HUDEP-2 (cell line): Measurements from ENCODE around the gene MS4A13.
"Not testable (repeated sequence)": the region's sequence is repeated elsewhere in the genome, so short reads cannot be mapped to it uniquely, and the experiment has no call there.

Source experiments
- DNase-seq, 76 experiments: peaks; one replicate each; lab custom pipeline; 2025; ENCODE audit not compliant: unreplicated experiment in 76 of 76; lab: John Stamatoyannopoulos, UW

The MS4A13 gene, protein sequence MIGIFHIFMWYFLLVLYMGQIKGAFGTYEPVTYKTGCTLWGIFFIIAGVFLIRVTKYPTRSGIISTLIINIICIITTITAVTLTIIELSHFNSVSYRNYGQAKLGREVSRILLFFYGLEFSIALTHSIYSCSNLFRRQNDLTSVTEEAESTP

DNA sequence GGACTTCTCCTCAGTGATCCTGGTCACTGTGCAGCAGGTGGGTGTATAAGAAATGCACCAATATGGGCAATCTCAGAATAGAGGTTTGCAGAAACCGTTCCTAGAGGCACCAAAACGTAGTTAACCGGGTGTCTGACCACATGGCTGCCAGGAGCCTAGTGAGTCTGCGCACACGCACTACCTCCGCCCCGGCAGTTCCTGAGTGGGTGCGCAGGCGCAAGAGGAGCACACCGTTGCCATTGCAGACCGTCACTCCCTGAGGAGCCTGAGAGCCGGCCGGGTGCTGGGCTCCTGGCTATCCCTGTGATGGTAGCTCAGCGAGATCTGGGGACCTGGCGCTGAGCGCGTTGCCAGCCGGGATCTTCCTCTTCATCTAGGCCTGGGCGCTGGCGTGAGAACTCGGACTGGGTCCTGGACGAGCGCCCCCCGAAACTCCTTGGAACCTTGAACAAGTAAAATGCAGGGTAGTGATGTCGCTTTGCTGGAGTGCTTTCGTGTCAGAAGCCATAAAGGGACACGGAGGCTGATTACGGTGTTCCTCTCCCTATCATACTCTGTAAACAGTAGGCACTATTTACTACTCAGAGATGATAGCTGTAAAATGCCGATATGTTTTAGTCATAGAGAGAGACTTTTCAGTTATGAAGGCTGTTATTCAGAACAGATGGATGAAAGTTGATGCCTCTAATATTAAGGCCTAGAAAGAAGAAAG, at the start of gene MS4A13:
Gene MS4A13 (plus strand): TSS at position 249 of the 712 bp plus-strand sequence. CDS start 2,692 bp downstream, outside the sequence.
- no peak for DNase-seq

DNA sequence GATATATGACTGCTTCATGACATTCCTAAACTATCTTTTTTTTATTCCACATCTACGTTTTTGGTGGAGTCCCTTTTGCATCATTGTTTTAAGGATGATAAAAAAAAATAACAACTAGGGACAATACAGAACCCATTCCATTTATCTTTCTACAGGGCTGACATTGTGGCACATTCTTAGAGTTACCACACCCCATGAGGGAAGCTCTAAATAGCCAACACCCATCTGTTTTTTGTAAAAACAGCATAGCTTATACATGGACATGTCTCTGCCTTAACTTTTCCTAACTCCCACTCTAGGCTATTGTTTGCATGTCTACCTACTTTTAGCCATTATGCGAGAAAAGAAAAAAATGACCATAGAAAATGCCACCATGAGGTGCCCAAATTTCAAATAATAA, 46.4 kb upstream of the MS4A13 start:
- no peak for DNase-seq

DNA sequence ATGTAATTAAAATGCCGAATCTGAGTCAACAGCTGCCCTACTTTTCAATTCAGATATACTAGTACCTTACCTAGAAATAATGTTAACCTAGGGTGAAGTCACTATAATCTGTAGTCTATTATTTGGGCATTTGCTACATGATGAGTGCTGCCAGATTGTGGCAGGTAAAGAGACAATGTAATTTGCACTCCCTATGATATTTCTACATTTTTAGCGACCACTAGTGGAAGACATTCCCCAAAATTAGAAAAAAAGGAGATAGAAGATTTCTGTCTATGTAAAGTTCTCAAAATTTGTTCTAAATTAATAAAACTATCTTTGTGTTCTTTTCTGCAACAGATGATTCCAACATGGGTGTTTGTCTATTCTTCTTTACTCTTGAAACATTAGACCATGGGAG, 45.5 kb upstream of the MS4A13 start:
- no peak for DNase-seq

DNA sequence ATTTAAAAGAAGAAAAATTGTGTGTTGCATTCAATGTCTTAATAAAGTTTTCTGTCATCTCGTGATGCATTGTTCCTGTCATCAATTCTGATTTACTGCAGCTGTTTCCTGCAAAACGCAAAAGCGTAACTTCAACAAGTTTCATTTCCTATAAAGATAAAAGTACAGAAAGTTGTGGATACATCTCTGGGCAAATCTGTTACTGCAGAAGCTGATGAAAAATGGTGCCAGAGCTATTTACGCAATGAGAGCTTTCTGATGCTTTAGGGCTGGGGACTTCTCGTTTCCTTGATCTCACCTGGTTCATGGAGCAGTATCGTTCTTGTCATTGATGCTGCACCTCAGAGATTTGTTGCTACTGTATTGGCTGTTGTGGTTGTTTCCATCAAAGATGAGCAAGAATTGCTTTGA, 38.2 kb upstream of the MS4A13 start:
- DNase-seq = no peak

DNA sequence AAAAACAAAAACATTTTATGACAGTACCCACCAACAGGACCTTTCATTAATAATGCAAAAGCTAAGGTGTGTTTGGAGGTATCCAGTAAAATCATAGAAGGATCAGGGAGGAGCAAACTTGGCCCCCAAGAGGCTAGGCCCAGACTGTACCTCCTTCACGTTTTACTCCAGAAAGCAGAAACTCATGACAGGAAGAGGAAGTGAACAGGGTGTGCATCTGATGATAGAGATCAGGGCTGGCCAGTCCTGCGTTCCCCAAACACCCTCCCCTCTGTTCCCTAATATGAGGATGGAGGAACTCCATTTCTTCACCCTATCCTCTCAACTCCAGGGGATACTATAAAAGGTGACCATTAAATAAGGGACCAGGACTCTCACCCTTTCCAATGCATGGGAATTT, 32.8 kb upstream of the MS4A13 start:
- DNase-seq = peak in 5 of 76 experiments; percentile 0 to 18 (median 7)

DNA sequence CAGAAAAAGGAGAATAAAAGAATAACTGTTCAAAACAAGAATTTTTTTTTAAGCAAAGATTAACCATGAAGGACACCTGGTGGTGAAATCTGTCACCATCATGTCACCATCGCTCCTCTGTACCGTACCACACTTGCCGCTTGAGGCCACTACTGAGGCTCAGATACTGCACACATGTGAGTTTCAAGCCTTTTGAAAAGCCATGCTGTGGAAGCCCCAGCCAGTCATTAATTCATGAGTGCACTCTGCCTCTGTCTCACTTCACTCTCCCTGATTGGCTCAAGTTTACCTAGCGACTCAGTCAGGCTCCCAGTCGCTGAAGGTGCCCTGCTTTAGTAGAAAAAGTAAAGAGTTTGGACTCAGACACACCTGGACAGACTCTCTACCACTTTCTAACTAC, 29.2 kb upstream of the MS4A13 start:
- DNase-seq = peak in 1 of 76 experiments; percentile 21

DNA sequence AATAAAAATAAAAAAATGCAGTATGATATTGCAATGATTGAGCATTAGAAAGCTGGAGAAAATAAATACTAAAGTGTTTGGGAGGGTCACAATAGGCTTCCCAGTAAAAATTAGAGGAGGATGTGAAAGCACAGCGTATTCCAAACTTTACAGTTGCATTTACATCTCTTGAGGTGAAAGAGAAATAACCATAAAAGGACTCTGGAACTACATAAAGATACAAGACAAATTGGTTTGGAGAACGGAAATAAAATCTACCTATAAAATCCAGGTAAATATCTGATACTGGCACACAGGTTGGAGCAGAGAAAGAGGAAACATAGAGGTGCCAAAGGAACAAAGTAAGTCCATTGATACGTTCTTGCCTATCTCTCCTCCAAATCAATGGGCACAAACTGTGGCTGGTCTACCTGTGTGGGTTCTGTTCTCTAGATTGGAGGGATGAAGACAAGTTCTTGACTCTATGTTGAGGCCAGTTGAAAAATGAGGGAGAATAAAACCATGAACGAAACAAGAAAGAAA, 22.6 kb upstream of the MS4A13 start, which contains the start of gene MS4A12:
Gene MS4A12 (plus strand): TSS at position 291 of the 522 bp plus-strand sequence. CDS start 4,541 bp downstream, outside the sequence.
- DNase-seq = no peak

DNA sequence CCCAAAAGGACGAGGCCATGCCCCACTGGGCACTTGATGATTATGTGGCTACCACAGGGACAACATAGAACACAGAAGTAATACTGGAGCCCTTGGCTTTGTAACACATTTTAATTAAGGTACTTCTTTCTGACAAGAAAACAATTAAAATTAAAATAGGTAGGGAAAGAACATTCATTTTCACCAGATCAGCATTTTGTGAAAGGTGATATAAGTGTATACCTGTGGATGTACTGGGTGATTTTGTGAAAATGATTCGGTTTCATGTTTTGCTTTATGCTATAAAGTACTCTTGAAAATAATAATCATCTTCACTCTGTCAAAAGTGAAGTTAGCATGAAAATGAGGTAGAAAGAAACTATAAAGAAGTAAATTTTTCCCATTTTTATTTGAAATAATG, 21.7 kb upstream of the MS4A13 start:
- DNase-seq = no peak

DNA sequence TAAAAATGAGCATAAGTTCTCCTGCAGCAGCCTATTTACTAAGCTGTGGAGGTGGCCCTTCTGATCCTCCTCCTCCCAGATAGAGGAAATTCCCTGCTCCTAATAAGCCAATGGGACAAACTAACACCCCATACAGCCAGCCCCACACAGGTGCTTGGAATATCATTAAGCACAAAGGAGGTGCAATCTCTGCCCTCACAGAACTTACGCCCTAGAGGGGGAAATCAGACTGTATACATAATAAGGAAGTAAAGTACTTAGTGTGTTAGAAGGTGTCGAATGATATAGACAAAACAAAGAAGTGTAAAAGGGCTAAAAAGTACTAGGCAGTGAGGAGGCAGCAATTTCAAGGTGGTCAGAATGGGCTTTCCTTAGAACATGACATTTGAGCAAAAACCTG, 16.8 kb upstream of the MS4A13 start:
- no peak for DNase-seq

DNA sequence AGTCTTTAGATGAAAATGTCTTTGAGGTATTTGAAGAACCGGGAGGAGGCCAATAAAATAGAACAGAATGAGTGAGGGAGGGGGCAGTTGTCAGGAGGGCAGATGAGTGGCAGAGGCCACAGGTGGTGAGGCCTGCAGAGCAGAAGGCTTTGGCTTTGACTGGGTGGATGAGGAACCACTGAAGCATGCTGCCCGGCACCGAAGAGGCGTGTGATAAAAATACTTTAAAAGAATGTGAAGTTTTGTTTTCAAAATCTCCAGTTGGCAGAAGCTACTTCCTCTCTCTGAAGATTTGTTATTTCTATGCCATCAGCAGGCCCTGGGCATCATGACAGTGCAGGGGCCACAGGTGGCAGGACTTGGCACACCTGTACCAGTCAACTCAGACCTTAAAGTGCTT, 16.3 kb upstream of the MS4A13 start:
- DNase-seq = no peak

DNA sequence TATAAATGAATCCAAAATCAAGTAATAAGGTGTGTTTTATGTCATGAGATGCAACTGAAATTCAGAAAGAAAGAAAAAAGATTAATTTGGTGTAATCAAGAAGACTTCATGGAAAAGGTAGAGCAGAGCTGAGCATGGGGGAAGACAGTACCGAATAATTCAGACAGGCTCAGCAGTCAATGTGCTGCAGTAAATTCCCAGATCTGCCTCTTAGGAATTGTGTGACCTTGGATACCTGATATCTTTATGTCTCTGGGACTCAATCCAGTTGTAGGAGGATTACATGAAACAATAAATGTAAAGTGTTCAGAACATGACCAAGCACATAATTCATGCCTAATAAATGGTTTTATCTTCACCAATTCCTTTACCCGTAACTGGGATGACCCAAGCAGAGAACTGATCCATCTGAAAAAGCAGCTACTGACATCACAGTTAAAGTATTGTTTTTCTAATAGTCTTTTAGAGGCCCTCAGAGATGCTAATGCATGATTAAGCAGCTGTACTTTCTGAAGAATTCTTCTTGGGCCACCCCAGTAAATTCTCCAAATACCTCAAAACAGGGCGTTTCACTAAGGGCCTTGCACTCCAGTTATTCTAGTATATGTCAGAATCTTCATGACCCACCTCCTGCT, 14.8 kb upstream of the MS4A13 start:
- DNase-seq = no peak

DNA sequence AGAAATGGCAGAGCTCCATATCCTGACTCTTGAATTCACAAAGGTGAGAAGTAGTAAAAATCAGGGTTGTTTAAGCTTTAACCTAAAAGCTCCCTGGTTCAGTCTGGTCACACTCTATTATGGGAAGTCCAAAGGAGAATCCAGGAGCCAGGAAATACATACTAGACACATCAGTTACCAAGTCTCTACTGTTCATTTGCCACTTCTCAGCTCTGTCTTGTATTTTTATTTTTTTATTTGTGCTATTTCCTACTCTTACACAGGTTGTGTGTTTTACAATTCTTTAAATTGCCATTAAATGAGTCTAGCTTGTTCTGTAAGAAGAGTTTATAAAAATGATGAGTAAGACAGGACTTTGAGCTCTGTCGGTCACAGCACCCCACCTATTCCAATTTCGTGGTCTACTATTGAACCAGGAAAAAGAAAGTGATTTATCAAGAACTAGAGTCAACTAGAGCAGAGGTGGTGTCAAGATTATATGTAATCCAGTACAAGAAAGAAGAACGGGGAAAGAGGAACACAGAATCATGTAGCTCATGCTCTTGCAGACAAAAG, 12.9 kb upstream of the MS4A13 start:
- DNase-seq = no peak

DNA sequence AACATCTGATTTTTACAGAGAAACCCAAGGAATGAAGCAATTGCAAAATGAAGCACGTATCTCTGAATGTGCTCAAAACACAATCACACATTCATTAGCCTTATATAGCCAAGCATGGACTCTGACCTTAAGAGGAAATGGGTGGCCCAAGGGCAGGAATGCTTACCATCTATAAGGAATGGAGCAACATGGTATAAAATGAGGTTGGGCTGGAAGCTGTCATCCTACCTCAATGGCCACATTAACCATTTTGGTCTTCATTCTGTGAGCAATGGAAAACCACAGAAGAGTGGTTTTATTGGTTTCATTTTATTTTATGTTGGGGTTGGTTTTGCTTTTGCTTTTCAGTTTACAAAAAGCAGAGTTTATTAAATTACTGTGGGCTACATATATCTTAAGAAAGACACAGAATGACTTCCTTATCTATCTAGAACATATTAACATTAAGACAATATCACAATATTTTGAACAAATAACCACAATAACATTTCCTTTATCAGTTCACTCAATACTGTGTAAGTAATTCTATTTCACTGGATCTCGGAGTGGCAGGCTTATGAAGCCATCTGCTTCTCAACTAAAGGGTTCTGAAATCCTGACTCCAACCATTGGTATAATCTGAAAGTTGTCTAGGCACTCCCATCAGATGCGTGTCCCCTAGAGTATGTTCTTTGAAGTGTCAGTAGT, 10.8 kb upstream of the MS4A13 start:
- DNase-seq = no peak

DNA sequence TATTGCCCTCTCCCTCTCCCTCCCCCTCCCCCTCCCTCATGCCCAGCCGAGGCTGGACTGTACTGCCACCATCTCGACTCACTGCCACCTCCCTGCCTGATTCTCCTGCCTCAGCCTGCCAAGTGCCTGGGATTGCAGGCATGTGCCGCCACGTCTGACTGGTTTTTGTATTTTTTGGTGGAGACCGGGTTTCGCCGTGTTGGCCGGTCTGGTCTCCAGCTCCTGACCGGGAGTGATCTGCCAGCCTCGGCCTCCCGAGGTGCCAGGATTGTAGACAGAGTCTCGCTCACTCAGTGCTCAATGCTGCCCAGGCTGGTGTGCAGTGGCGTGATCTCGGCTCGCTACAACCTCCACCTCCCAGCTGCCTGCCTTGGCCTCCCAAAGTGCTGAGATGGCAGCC, 5.6 kb upstream of the MS4A13 start:
- not testable (repeated sequence) for DNase-seq

DNA sequence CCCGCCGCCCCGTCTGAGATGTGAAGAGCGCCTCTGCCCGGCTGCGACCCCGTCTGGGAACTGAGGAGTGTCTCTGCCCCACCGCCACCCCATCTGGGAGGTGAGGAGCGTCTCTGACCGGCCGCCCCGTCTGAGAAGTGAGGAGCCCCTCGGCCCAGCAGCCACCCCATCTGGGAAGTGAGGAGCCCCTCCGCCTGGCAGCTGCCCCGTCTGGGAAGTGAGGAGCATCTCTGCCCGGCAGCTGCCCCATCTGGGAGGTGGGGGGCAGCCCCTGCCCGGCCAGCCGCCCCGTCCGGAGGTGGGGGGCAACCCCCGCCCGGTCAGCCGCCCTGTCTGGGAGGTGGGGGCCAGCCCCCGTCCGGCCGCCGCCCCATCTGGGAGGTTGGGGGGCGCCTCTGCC, 5.0 kb upstream of the MS4A13 start:
- not testable (repeated sequence) for DNase-seq

DNA sequence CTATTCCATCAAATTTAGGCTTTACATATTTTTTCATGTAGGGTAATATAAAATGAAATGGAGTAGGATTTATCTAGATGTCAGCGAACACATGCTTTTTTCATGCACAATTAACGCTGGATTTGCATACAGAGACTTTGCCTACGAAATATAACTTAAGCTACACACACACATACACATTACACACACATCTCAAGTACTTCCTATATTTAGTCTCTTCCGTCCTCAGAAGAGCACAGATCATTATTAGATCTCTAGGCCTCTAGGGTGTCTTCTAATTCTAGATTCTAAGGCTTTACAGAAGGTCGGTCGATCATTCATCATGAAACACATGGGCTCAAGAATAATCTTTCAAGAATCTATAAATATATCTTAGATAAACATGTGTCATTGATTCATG, 3.8 kb upstream of the MS4A13 start:
- no peak for DNase-seq

DNA sequence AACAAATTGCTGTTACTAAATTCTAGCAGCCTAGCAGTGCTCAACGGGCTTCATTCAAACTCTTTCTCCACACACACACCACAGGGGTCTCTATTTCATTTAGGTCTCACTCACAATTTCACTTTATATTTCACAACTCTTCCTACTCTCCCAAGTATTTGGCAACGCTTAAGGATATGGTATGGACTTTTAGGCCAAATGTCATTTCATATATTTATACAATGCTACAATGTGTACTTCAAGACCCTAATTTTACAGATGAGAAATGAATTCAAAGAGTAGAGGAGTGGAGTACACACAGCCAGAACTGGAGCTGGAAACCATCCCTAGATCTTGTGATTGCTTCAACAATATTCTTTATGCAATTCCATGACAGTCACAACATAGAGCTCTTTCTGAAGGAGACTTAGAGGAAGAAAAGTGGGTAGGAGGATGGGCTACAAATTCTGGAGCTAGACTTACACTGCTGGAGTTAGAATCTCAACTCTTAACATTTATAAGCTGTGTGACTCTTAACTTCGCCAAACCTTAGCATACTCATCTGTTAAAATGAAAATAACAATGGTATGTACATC, 2.5 kb upstream of the MS4A13 start:
- DNase-seq = no peak

DNA sequence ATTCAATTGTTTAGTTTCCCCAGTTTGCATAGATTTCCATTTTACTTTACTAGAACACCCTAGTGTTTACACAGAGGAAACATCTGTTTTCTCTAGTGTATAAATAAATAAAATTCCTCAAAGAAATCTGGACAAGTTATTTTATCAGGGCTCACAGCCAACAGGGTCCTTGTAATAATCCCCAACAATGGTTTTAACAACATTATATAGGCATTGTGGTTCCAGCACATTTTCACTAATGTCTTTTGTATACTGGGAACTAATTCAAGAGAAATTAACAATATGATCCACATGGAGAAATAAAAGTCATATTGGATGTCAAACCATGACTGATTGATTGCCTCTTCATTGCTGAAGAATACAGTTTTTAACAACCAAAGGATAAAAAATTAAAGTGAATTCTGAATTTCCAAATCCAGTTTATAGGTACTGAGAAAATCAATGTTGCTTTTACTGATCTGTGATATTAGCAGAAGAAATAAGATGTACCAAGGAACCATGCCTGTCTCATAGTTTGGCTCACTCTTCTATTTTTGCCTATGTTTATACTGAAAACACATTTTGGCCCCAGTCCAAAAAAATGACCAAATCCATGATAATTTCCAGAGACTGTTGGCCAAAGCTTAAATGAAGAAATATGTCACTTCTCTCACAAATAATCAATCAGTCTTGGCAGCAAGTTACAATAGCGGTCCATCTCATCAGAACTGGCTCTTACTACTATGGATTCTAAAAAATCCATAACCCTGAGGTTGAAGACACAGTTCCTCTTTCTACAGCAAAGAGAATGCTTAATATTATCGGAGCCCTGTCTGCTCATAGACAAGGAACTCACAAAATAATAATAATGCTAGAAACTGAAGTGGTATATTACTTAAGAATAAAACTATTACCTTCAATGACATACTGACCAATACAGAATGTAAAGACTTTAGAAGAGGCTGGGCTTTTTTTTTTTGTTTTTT, 1.4 kb upstream of the MS4A13 start:
- no peak for DNase-seq

DNA sequence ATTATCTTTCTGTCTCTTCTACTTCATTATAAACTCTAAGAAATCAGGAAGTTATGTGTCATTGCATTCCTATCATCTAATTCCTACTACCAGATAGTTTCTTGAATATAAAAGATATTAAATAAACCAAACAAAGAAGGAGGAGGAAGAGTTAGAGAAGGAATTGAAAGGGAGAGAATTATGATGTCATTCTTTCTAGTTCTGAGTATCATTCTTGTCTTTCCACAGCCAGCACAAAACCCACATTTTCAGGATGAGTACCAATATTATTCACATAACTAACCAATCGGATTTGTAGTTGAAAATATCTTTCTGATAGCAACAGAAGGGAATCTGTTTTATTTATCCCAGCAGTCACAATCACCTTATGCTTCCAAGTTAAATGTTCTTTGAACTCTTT, 13.3 kb downstream of the MS4A13 start:
- no peak for DNase-seq
